Gastroesophageal sphincter (tissue), 4 donors: ENCODE measurements around the gene SDCBP2. TPM values are rescaled to one million over a fixed set of nuclear protein-coding genes. Genes with fewer than 3 reads are reported as not detected.

ENCODE experiments used
- ATAC-seq: fragments of 150-250 bp; one replicate; pipeline ENCODE4 v1.9.1; 2016; ENCODE audit warnings: mild to moderate bottlenecking, moderate library complexity
- H3K27ac ChIP-seq, 4 donors: fragments of 200-600 bp; sonication (generic) in 3 of 4; 1 replicate in 3 of 4; 2 replicates in 1 of 4; pipeline ENCODE4 v1.5.1; 2016 to 2019
- H3K27me3 ChIP-seq: fragments of 200-600 bp; sonication (generic); one replicate; pipeline ENCODE4 v1.5.1; 2019
- H3K36me3 ChIP-seq, 2 donors: fragments of 200-600 bp; sonication (generic); one replicate each; pipeline ENCODE4 v1.5.1; 2019; ENCODE audit warnings: control low read depth in 1 of 2
- H3K4me1 ChIP-seq, 3 donors: fragments of 200-600 bp; sonication (generic); 1 replicate in 2 of 3; 2 replicates in 1 of 3; pipeline ENCODE4 v1.5.1; 2016 to 2019; ENCODE audit warnings: control low read depth in 2 of 3
- H3K4me3 ChIP-seq, 2 donors: fragments of 200-600 bp; sonication (generic); one replicate each; pipeline ENCODE4 v1.5.1; 2019; ENCODE audit warnings: mild to moderate bottlenecking in 1 of 2, moderate library complexity in 1 of 2
- H3K9me3 ChIP-seq, 3 donors: fragments of 200-600 bp; sonication (generic); one replicate each; pipeline ENCODE4 v1.5.1; 2017 to 2019; ENCODE audit warnings: control low read depth in 2 of 3
- EP300 ChIP-seq: sonication (generic); formaldehyde crosslinking; IDR thresholded peaks from one replicate; pipeline ENCODE4 v1.6.1; 2017; ENCODE audit warnings: antibody characterized with exemption, mild to moderate bottlenecking
- POLR2A ChIP-seq, 2 donors: fragments of 450-650 bp; IDR thresholded peaks; one replicate each; pipeline ENCODE4 v1.6.1; 2017; ENCODE audit warnings: antibody characterized with exemption in 2 of 2, mild to moderate bottlenecking in 2 of 2, moderate library complexity in 1 of 2
- POLR2AphosphoS5 ChIP-seq: sonication (generic); formaldehyde crosslinking; IDR thresholded peaks from one replicate; pipeline ENCODE4 v1.6.1; 2017; ENCODE audit warnings: antibody characterized with exemption
- WGBS, 2 donors: methylation state at CpG; one replicate each; pipeline ENCODE4 v1.1.5; 2018; ENCODE audit warnings: low coverage in 1 of 2; 5-methylcytosine and 5-hydroxymethylcytosine counted together
- total RNA-seq, 4 donors: library from RNA; depleted of rRNA; stranded (reverse); fragments of >200 nt; gene quantifications; one replicate each; pipeline ENCODE4 v1.1.0, GENCODE V29; 2016
- TF ChIP-seq, protein P1 (sequence below), 4 experiments: fragments of 200-600 bp in 2 of 4; fragments of 450-650 bp in 2 of 4; sonication (generic) in 1 of 4; IDR thresholded peaks; one replicate each; pipeline ENCODE4 v1.5.1; 2017 to 2019; ENCODE audit warnings: antibody characterized with exemption in 4 of 4, mild to moderate bottlenecking in 2 of 4, moderate library complexity in 2 of 4

SDCBP2 gene
- total RNA-seq, 4 donors from 2014 or later = 1.6 to 17.5 (median 3.5) TPM

DNA sequence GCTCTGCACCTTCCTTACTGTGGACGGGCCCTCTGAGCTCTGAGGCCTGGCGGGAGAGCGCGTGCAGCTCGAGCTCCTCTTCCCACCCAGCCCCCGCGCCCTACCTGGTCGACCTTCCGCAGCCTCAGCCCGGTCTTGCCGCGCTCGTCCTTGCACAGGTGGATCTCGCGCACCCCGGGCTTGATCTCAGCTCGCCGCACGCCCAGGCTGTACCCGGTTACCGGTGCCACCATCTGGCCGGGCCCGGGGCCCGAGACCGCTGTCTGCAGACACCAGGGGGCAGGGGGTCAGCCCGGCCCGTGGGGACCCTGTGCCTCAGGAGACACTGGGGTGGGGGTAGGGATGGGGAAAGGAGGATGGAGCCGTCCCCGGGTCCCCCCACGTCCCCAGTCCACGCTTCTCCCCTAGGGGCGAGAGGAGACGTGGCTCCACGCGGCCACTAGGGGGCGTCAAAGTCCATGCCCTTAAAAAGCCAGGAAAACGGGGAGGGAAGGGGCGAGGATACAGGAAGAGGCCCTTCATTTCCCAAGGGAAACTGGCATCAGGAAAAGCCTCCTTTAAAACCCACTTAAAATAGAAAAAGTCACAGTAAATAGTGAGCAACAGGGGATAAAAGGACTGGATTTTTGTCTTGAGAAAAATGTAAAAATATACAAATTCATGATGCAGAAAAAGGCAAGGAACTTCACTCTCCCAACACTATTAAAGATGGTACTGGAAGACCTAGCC, 15.5 kb downstream of the SDCBP2 start:
- Histone ChIP-seq H3K27ac (no peak overlapping the region), H3K36me3 (no peaks in the 10 kb centered on the region), H3K9me3 (no peaks in the 10 kb centered on the region), H3K27me3 (no peaks in the 10 kb centered on the region), H3K4me3 (peak overlapping the region in 1 of 2 donors; percentile 40), H3K4me1 (peaks cover 0 to 14% (median 4%) of the 10 kb centered on the region in 3 donors)
- no CpG with 5 or more reads among the region's 38 CpGs for WGBS, 2 donors
- peak; percentile 40 for TF ChIP-seq POLR2AphosphoS5
- no peak for TF ChIP-seq POLR2A (IDR thresholded peaks at IDR 0.05)
- TF ChIP-seq, protein P1, sequence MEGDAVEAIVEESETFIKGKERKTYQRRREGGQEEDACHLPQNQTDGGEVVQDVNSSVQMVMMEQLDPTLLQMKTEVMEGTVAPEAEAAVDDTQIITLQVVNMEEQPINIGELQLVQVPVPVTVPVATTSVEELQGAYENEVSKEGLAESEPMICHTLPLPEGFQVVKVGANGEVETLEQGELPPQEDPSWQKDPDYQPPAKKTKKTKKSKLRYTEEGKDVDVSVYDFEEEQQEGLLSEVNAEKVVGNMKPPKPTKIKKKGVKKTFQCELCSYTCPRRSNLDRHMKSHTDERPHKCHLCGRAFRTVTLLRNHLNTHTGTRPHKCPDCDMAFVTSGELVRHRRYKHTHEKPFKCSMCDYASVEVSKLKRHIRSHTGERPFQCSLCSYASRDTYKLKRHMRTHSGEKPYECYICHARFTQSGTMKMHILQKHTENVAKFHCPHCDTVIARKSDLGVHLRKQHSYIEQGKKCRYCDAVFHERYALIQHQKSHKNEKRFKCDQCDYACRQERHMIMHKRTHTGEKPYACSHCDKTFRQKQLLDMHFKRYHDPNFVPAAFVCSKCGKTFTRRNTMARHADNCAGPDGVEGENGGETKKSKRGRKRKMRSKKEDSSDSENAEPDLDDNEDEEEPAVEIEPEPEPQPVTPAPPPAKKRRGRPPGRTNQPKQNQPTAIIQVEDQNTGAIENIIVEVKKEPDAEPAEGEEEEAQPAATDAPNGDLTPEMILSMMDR (IDR thresholded peaks at IDR 0.05) = peak in 3 of 4 experiments; percentile 95 to 99 (median 97)
- ATAC-seq = peak; percentile 84

DNA sequence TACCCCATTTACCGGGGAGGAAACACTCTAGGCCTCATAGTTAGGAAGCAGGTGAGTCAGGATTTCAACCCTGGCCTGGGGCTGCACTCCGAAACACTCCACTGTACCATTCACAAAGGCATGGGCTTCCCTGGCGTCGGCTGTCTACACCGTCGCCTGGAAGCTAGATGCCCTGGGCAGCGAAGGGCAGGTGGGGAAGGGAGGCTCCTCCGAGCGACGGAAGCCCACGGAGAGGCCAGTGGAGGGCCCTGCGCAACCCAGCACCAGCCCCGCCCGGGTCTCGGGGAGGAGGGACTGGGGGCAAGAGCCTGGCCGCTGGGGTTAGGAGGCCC, 16.1 kb downstream of the SDCBP2 start:
- TF ChIP-seq, protein P1 (IDR thresholded peaks at IDR 0.05) = no peak
- TF ChIP-seq POLR2AphosphoS5 (no peak), EP300 (no peak), POLR2A (IDR thresholded peaks at IDR 0.05) (no peak)
- Histone ChIP-seq H3K9me3 (no peaks in the 10 kb centered on the region), H3K27me3 (no peaks in the 10 kb centered on the region), H3K36me3 (no peaks in the 10 kb centered on the region), H3K4me3 (peak overlapping the region in 1 of 2 donors; percentile 40), H3K4me1 (peaks cover 0 to 14% (median 4%) of the 10 kb centered on the region in 3 donors), H3K27ac (no peak overlapping the region)
- no CpG with 5 or more reads among the region's 16 CpGs for WGBS, 2 donors
- ATAC-seq = no peak

DNA sequence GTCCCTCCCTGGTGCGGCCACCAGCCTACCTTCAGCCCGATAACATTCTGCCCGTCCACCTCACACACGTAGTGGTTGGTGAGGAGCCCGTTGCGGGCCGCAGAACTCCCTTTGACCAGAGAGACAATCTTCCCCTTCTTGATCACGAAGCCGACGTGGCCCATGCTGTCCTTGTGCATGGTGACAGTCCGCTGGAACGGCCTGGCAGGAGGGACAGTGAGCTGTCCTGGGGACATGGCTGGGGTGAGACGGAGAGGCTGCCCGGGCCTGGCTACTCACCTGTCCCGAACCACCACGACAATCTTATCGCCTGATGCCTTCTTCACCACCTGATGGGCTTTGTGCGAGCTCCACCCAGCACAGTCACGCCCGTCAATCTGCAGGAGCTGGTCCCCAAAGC, 16.6 kb downstream of the SDCBP2 start:
- peaks cover 0 to 14% (median 4%) of the 10 kb centered on the region in 3 donors for H3K4me1 ChIP-seq
- peaks cover 0 to 4% of the 10 kb centered on the region in 2 donors for H3K36me3 ChIP-seq
- H3K27me3 ChIP-seq = no peaks in the 10 kb centered on the region
- no peak overlapping the region for H3K4me3 ChIP-seq
- no peaks in the 10 kb centered on the region for H3K9me3 ChIP-seq
- H3K27ac ChIP-seq = no peak overlapping the region
- no peak for ATAC-seq
- WGBS, 2 donors = 92 to 93% methylated on average over 2 to 5 of the region's 20 CpGs
- no peak for TF ChIP-seq POLR2A (IDR thresholded peaks at IDR 0.05)
- no peak for TF ChIP-seq POLR2AphosphoS5
- TF ChIP-seq, protein P1 (IDR thresholded peaks at IDR 0.05) = no peak

DNA sequence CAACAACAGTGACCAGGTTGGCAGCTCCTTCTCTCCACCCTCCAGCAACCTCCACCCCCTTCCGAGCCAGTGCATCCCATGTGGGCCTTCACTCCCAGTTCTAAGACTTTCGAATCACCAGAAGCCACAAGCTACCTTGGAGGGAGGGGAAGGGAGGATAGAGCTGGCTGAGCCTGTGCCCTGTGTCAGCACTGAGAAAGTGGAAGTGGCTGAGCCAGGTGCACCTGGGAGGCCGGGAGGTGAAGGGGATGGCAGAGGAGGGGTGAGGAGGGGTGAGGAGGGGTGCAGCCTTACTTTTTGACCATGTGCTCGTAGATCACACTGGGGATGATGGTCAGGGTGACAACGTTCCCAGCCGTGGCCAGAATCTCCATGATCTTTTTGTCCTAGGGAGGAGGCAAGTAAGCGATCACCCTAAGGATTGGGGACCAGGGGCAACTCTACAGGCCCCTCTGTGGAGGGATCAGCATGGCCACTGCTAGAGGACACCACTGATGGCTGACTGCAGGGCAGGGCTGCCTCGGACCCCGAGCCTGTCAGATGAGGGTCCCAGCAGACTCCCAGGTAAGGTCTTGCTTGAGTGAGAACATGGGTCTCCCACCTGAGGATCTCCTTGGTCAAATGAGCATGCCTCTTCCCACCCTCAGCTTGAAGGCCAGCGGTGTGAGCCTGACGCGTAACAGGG, 18.3 kb downstream of the SDCBP2 start:
- no peaks in the 10 kb centered on the region for H3K27me3 ChIP-seq
- WGBS, 2 donors = 60% methylated on average over 1 of the region's 12 CpGs; no CpG with 5 or more reads in 1 of the 2 donors
- H3K27ac ChIP-seq = no peak overlapping the region
- peaks cover 0 to 15% of the 10 kb centered on the region in 2 donors for H3K36me3 ChIP-seq
- no peak overlapping the region for H3K4me3 ChIP-seq
- TF ChIP-seq POLR2AphosphoS5 = no peak
- TF ChIP-seq, protein P1 (IDR thresholded peaks at IDR 0.05) = no peak
- TF ChIP-seq EP300 = no peak
- no peak for TF ChIP-seq POLR2A (IDR thresholded peaks at IDR 0.05)
- ATAC-seq = no peak
- H3K4me1 ChIP-seq = peaks cover 0 to 14% (median 4%) of the 10 kb centered on the region in 3 donors
- no peaks in the 10 kb centered on the region for H3K9me3 ChIP-seq

DNA sequence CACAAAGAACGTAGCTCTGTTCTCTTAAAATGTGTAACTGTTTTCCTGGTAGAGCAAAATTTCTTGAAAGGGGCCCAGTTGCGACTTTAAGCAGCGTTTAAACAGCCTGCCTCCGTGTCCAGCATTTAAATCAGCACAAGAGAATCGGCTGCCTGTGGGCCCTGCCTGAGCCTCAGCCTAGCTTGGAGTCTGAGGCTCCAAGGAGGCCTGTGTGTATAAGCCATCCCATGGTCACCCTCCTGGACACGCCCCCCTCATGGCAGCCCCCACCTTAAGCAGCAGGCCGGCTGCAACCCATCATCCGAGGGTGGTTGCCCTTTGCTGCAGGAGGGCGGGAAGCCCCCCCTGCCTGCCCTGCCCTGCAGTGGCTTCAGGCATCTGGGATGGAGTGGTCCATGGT, 18.9 kb downstream of the SDCBP2 start:
- H3K36me3 ChIP-seq = peaks cover 0 to 21% of the 10 kb centered on the region in 2 donors
- H3K27me3 ChIP-seq = no peaks in the 10 kb centered on the region
- WGBS, 2 donors = 54 to 64% methylated on average over 5 to 6 of the region's 9 CpGs
- ATAC-seq = no peak
- TF ChIP-seq, protein P1 (IDR thresholded peaks at IDR 0.05) = no peak
- TF ChIP-seq EP300 = no peak
- no peak for TF ChIP-seq POLR2AphosphoS5
- no peak for TF ChIP-seq POLR2A (IDR thresholded peaks at IDR 0.05)
- no peaks in the 10 kb centered on the region for H3K9me3 ChIP-seq
- H3K4me3 ChIP-seq = no peak overlapping the region
- peaks cover 0 to 14% (median 4%) of the 10 kb centered on the region in 3 donors for H3K4me1 ChIP-seq
- H3K27ac ChIP-seq = no peak overlapping the region
